Activated CD8-positive, alpha-beta memory T cell treated with anti-CD3 and anti-CD28 coated beads for 24 hours (primary cell): Measurements from ENCODE around the gene FAM120AOS.

Experiments
- DNase-seq: peaks from one replicate; pipeline ENCODE4 v3.0.0-alpha.2; 2020

FAM120AOS gene

GRCh38 chr9:93453047-93453914 lies at the start of gene FAM120AOS:
TSS of gene FAM120AOS (minus strand) at chr9:93453581. CDS start at chr9:93452709, 872 bp downstream.
- DNase-seq, result peak; percentile 89

GRCh38 chr9:93501406-93501805 lies 48.0 kb upstream of the FAM120AOS start:
- no peak for DNase-seq

GRCh38 chr9:93500571-93501298 lies 47.4 kb upstream of the FAM120AOS start:
- no peak for DNase-seq

GRCh38 chr9:93496285-93496684 lies 42.9 kb upstream of the FAM120AOS start:
- DNase-seq, result no peak

GRCh38 chr9:93493949-93494348 lies 40.6 kb upstream of the FAM120AOS start:
- no peak for DNase-seq

GRCh38 chr9:93492327-93492726 lies 38.9 kb upstream of the FAM120AOS start:
- DNase-seq, result no peak

- no peak for DNase-seq
Measured at GRCh38 chr9:93491593-93492232, 38.3 kb upstream of the FAM120AOS start.

GRCh38 chr9:93488244-93488643 lies 34.9 kb upstream of the FAM120AOS start:
- DNase-seq, result no peak

- no peak for DNase-seq
Measured at GRCh38 chr9:93486268-93486667, 32.9 kb upstream of the FAM120AOS start.

- DNase-seq, result no peak
Measured at GRCh38 chr9:93483497-93483896, 30.1 kb upstream of the FAM120AOS start.

- DNase-seq, result no peak
Measured at GRCh38 chr9:93480728-93481324, 27.4 kb upstream of the FAM120AOS start.

- DNase-seq, result no peak
Measured at GRCh38 chr9:93480262-93480661, 26.9 kb upstream of the FAM120AOS start.

GRCh38 chr9:93479726-93480125 lies 26.3 kb upstream of the FAM120AOS start:
- no peak for DNase-seq

GRCh38 chr9:93477397-93477796 lies 24.0 kb upstream of the FAM120AOS start:
- DNase-seq, result no peak

- no peak for DNase-seq
Measured at GRCh38 chr9:93476924-93477323, 23.5 kb upstream of the FAM120AOS start.

GRCh38 chr9:93475856-93476255 lies 22.5 kb upstream of the FAM120AOS start:
- DNase-seq, result no peak

GRCh38 chr9:93475108-93475507 lies 21.7 kb upstream of the FAM120AOS start:
- no peak for DNase-seq

- DNase-seq, result no peak
Measured at GRCh38 chr9:93473411-93473810, 20.0 kb upstream of the FAM120AOS start.

GRCh38 chr9:93471124-93471523 lies 17.7 kb upstream of the FAM120AOS start:
- no peak for DNase-seq

GRCh38 chr9:93470391-93470790 lies 17.0 kb upstream of the FAM120AOS start:
- DNase-seq, result no peak

GRCh38 chr9:93468763-93469456 lies 15.5 kb upstream of the FAM120AOS start:
- no peak for DNase-seq

- no peak for DNase-seq
Measured at GRCh38 chr9:93467462-93467861, 14.1 kb upstream of the FAM120AOS start.

- no peak for DNase-seq
Measured at GRCh38 chr9:93467062-93467416, 13.7 kb upstream of the FAM120AOS start.
